KMS-11 (cell line): ENCODE results near the gene CPZ.

Experiments
- H2AFZ ChIP-seq: fragments of 200-600 bp; sonication (generic); 2 replicates; pipeline ENCODE4 v1.6.1; 2016; ENCODE audit warnings: antibody characterized with exemption, mixed run types, low read depth
- H3K27ac ChIP-seq: fragments of 200-600 bp; sonication (generic); 2 replicates; pipeline ENCODE4 v1.6.1; 2016; ENCODE audit warnings: mild to moderate bottlenecking, mixed run types
- H3K27me3 ChIP-seq: fragments of 200-600 bp; sonication (generic); 2 replicates; pipeline ENCODE4 v1.6.1; 2017; ENCODE audit warnings: mild to moderate bottlenecking, low read depth, mixed run types, moderate library complexity; ENCODE audit not compliant: insufficient read depth
- H3K36me3 ChIP-seq: fragments of 200-600 bp; sonication (generic); 2 replicates; pipeline ENCODE4 v1.6.1; 2017; ENCODE audit warnings: mild to moderate bottlenecking, mixed run types; ENCODE audit not compliant: insufficient read depth
- H3K4me1 ChIP-seq: fragments of 200-600 bp; sonication (generic); 2 replicates; pipeline ENCODE4 v1.6.1; 2016; ENCODE audit warnings: mild to moderate bottlenecking, low read depth, mixed run types; ENCODE audit not compliant: poor library complexity, severe bottlenecking
- H3K4me2 ChIP-seq: fragments of 200-600 bp; sonication (generic); 2 replicates; pipeline ENCODE4 v1.7.0; 2016; ENCODE audit warnings: mild to moderate bottlenecking, mixed run types
- H3K4me3 ChIP-seq: fragments of 200-600 bp; sonication (generic); IDR thresholded peaks from 2 replicates; pipeline ENCODE4 v1.6.1; 2017; ENCODE audit warnings: low read depth, low read length, mixed read lengths; ENCODE audit not compliant: insufficient read depth
- H3K79me2 ChIP-seq: fragments of 200-600 bp; sonication (generic); 2 replicates; pipeline ENCODE4 v1.6.1; 2016; ENCODE audit warnings: low read depth, mixed run types; ENCODE audit not compliant: insufficient read depth
- H3K9ac ChIP-seq: fragments of 200-600 bp; sonication (generic); 2 replicates; pipeline ENCODE4 v1.6.1; 2016; ENCODE audit warnings: mild to moderate bottlenecking, mixed run types
- H4K20me1 ChIP-seq: fragments of 200-600 bp; sonication (generic); 2 replicates; pipeline ENCODE4 v1.6.1; 2016; ENCODE audit warnings: mild to moderate bottlenecking, mixed run types; ENCODE audit not compliant: insufficient read depth
- CTCF ChIP-seq: fragments of 200-600 bp; sonication (generic); conservative IDR thresholded peaks from 2 replicates; pipeline ENCODE4 v1.6.1; 2017; ENCODE audit warnings: low read depth, mild to moderate bottlenecking, antibody characterized with exemption, low read length, moderate library complexity, mixed read lengths

CPZ gene

GRCh38 chr4:8583655-8584025 is 8.9 kb upstream of the CPZ start:
- Histone ChIP-seq H2AFZ (no peak overlapping the region), H3K27ac (no peak overlapping the region), H3K4me1 (no peaks in the 10 kb centered on the region), H3K4me3 (no peak overlapping the region), H3K36me3 (no peaks in the 10 kb centered on the region), H3K27me3 (no peaks in the 10 kb centered on the region), H3K9ac (no peak overlapping the region), H3K79me2 (no peaks in the 10 kb centered on the region), H4K20me1 (no peaks in the 10 kb centered on the region), H3K4me2 (no peak overlapping the region)
- TF ChIP-seq CTCF, result no peak

GRCh38 chr4:8585186-8585585 is 7.4 kb upstream of the CPZ start:
- Histone ChIP-seq H2AFZ (no peak overlapping the region), H3K79me2 (no peaks in the 10 kb centered on the region), H3K4me3 (no peak overlapping the region), H4K20me1 (no peaks in the 10 kb centered on the region), H3K9ac (no peak overlapping the region), H3K4me2 (no peak overlapping the region), H3K27ac (no peak overlapping the region), H3K36me3 (no peaks in the 10 kb centered on the region), H3K4me1 (no peaks in the 10 kb centered on the region), H3K27me3 (no peaks in the 10 kb centered on the region)
- no peak for TF ChIP-seq CTCF

GRCh38 chr4:8585721-8586212 is 6.8 kb upstream of the CPZ start:
- Histone ChIP-seq H4K20me1 (no peaks in the 10 kb centered on the region), H3K36me3 (no peaks in the 10 kb centered on the region), H3K79me2 (no peaks in the 10 kb centered on the region), H2AFZ (no peak overlapping the region), H3K9ac (no peak overlapping the region), H3K27me3 (peaks cover 2% of the 10 kb centered on the region; the same call in 1 of the 2 replicates), H3K4me2 (no peak overlapping the region), H3K4me3 (no peak overlapping the region), H3K4me1 (no peaks in the 10 kb centered on the region), H3K27ac (no peak overlapping the region)
- no peak for TF ChIP-seq CTCF

GRCh38 chr4:8586246-8586645 is 6.3 kb upstream of the CPZ start:
- no peak for TF ChIP-seq CTCF
- H2AFZ ChIP-seq, result no peak overlapping the region
- no peak overlapping the region for H3K4me2 ChIP-seq
- H3K4me3 ChIP-seq, result no peak overlapping the region
- no peak overlapping the region for H3K27ac ChIP-seq
- H3K9ac ChIP-seq, result no peak overlapping the region
- H3K79me2 ChIP-seq, result no peaks in the 10 kb centered on the region
- H4K20me1 ChIP-seq, result no peaks in the 10 kb centered on the region
- H3K36me3 ChIP-seq, result no peaks in the 10 kb centered on the region
- H3K27me3 ChIP-seq, result peaks cover 2% of the 10 kb centered on the region; the same call in 1 of the 2 replicates
- no peaks in the 10 kb centered on the region for H3K4me1 ChIP-seq
